HepG2 (cell line): ENCODE data around the gene ATRIP. TPM values are rescaled to one million over a fixed set of nuclear protein-coding genes. Genes with fewer than 3 reads are reported as not detected.

ENCODE experiments used
- ATRX ChIP-seq: sonication (generic); formaldehyde crosslinking; IDR thresholded peaks from 2 replicates; pipeline ENCODE4 v1.4.0; 2020; ENCODE audit warnings: missing genetic modification reagents, borderline replicate concordance
- BCLAF1 ChIP-seq: fragments of 450-650 bp; IDR thresholded peaks from 2 replicates; pipeline ENCODE4 v1.6.1; 2017; ENCODE audit warnings: mild to moderate bottlenecking
- CENPX ChIP-seq: sonication (generic); formaldehyde crosslinking; IDR thresholded peaks from 2 replicates; pipeline ENCODE4 v1.9.0; 2021; ENCODE audit warnings: mild to moderate bottlenecking, missing genetic modification reagents, moderate library complexity
- DNMT3B ChIP-seq: conservative IDR thresholded peaks from 2 replicates; pipeline ENCODE4 v1.6.1; 2016; ENCODE audit warnings: missing biosample characterization, control low read depth
- FOXM1 ChIP-seq: sonication (generic); formaldehyde crosslinking; IDR thresholded peaks from 2 replicates; pipeline ENCODE4 v1.5.0; 2020; ENCODE audit warnings: missing genetic modification reagents
- MLX ChIP-seq: IDR thresholded peaks from 2 replicates; pipeline ENCODE4 v1.6.1; 2016
- NR2F1 ChIP-seq, 2 experiments: fragments of 450-650 bp in 1 of 2; formaldehyde crosslinking in 1 of 2; IDR thresholded peaks; 2 replicates each; pipeline versions ENCODE4 v1.5.0 to v1.6.1; 2016 to 2020; ENCODE audit warnings: mild to moderate bottlenecking in 1 of 2, missing compliant biosample characterization in 1 of 2, missing genetic modification reagents in 1 of 2, moderate library complexity in 1 of 2
- PITX1 ChIP-seq: sonication (generic); formaldehyde crosslinking; IDR thresholded peaks from 2 replicates; pipeline ENCODE4 v1.5.1; 2020; ENCODE audit warnings: mild to moderate bottlenecking, missing genetic modification reagents
- RBFOX2 ChIP-seq: fragments of 200-400 bp; formaldehyde crosslinking; IDR thresholded peaks from 2 replicates; pipeline ENCODE4 v1.6.1; 2017; ENCODE audit warnings: low read depth, mild to moderate bottlenecking, low read length
- ZFP41 ChIP-seq: sonication (generic); formaldehyde crosslinking; IDR thresholded peaks from 2 replicates; pipeline ENCODE4 v1.4.0; 2020; ENCODE audit warnings: mild to moderate bottlenecking, missing genetic modification reagents, borderline replicate concordance
- ZHX1 ChIP-seq: sonication (generic); formaldehyde crosslinking; IDR thresholded peaks from 2 replicates; pipeline ENCODE4 v1.8.1; 2022; ENCODE audit warnings: low read depth, mild to moderate bottlenecking, missing genetic modification reagents
- ZNF234 ChIP-seq: sonication (generic); formaldehyde crosslinking; conservative IDR thresholded peaks from 2 replicates; pipeline ENCODE4 v1.5.1; 2020; ENCODE audit warnings: mild to moderate bottlenecking, missing genetic modification reagents
- ZNF354B ChIP-seq: sonication (generic); formaldehyde crosslinking; IDR thresholded peaks from 2 replicates; pipeline ENCODE4 v1.8.0; 2022; ENCODE audit warnings: mild to moderate bottlenecking, missing genetic modification reagents
- ZNF547 ChIP-seq: sonication (generic); formaldehyde crosslinking; IDR thresholded peaks from 2 replicates; pipeline ENCODE4 v1.5.1; 2020; ENCODE audit warnings: mild to moderate bottlenecking, missing genetic modification reagents
- ZNF747 ChIP-seq: sonication (generic); formaldehyde crosslinking; IDR thresholded peaks from 2 replicates; pipeline ENCODE4 v1.8.1; 2023; ENCODE audit warnings: missing genetic modification reagents, mild to moderate bottlenecking, borderline replicate concordance
- ZNF768 ChIP-seq: sonication (generic); formaldehyde crosslinking; IDR thresholded peaks from 2 replicates; pipeline ENCODE4 v1.4.0; 2020; ENCODE audit warnings: missing genetic modification reagents
- polyA plus RNA-seq, 8 experiments: library from polyadenylated mRNA; depleted of rRNA in 3 of 8; stranded (reverse) in 7 of 8; unstranded in 1 of 8; fragments of >200 nt; fragmentation: Illumina TruSeq in 4 of 8; extraction: Trizol in 4 of 8; gene quantifications; 2 replicates each; pipeline versions ENCODE4 v1.2.1 to v1.2.3, GENCODE V29; 2011 to 2016; ENCODE audit warnings: low read depth in 4 of 8, missing spikeins in 1 of 8, mixed read lengths in 1 of 8; ENCODE audit not compliant: insufficient read depth in 1 of 8
- total RNA-seq, 5 experiments: library from RNA; depleted of rRNA; stranded (reverse); fragments of >200 nt; fragmentation: Illumina TruSeq; extraction: Trizol; gene quantifications; 2 replicates each; pipeline ENCODE4 v1.2.3, GENCODE V29; 2016; ENCODE audit warnings: low read depth in 1 of 5
- TF ChIP-seq, protein P1 (sequence below): sonication (generic); formaldehyde crosslinking; IDR thresholded peaks from 2 replicates; pipeline ENCODE4 v1.8.1; 2023; ENCODE audit warnings: missing genetic modification reagents, mild to moderate bottlenecking, borderline replicate concordance
- TF ChIP-seq, protein P2 (sequence below): sonication (generic); formaldehyde crosslinking; IDR thresholded peaks from 2 replicates; pipeline ENCODE4 v1.5.1; 2020; ENCODE audit warnings: mild to moderate bottlenecking, missing genetic modification reagents, moderate library complexity
- TF ChIP-seq, protein P3 (sequence below): sonication (generic); formaldehyde crosslinking; IDR thresholded peaks from 2 replicates; pipeline ENCODE4 v1.4.0; 2020; ENCODE audit warnings: missing genetic modification reagents, borderline replicate concordance

ATRIP gene
- total and polyA plus RNA-seq, 2 of the 13 experiments (the other 11 are each of a cell fraction or from before 2014, with no cell fraction given): 5.1 to 12.5 TPM

GRCh38 chr3:48429960-48430707, 16.4 kb upstream of the ATRIP start, which contains the start of gene PLXNB1 (continued):
- TF ChIP-seq RBFOX2 (no peak), BCLAF1 (no peak), ZHX1 (no peak), CENPX (CRISPR knock-in tag) (no peak), MLX (CRISPR knock-in tag) (peak; percentile 82), ZNF747 (CRISPR knock-in tag) (peak; percentile 94), DNMT3B (CRISPR knock-in tag) (no peak), ZNF768 (no peak), FOXM1 (CRISPR knock-in tag) (no peak), ZNF547 (0 out of 2 replicates have a peak, but pooled peaks have one; percentile 58), ZNF354B (CRISPR knock-in tag) (no peak), ZNF234 (no peak; the same call in 1 of the 2 replicates), PITX1 (CRISPR knock-in tag) (peak; percentile 98), ZFP41 (CRISPR knock-in tag) (no peak), ATRX (no peak), NR2F1 (CRISPR knock-in tag; IDR thresholded peaks at IDR 0.05) (peak; percentile 32 to 36; a peak in 1 of 4 replicates)
- TF ChIP-seq, protein P1, sequence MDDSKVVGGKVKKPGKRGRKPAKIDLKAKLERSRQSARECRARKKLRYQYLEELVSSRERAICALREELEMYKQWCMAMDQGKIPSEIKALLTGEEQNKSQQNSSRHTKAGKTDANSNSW (CRISPR knock-in tag): peak; percentile 26; the same call in 1 of the 2 replicates
- TF ChIP-seq, protein P2, sequence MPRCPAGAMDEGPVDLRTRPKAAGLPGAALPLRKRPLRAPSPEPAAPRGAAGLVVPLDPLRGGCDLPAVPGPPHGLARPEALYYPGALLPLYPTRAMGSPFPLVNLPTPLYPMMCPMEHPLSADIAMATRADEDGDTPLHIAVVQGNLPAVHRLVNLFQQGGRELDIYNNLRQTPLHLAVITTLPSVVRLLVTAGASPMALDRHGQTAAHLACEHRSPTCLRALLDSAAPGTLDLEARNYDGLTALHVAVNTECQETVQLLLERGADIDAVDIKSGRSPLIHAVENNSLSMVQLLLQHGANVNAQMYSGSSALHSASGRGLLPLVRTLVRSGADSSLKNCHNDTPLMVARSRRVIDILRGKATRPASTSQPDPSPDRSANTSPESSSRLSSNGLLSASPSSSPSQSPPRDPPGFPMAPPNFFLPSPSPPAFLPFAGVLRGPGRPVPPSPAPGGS: peak; percentile 94
- TF ChIP-seq, protein P3, sequence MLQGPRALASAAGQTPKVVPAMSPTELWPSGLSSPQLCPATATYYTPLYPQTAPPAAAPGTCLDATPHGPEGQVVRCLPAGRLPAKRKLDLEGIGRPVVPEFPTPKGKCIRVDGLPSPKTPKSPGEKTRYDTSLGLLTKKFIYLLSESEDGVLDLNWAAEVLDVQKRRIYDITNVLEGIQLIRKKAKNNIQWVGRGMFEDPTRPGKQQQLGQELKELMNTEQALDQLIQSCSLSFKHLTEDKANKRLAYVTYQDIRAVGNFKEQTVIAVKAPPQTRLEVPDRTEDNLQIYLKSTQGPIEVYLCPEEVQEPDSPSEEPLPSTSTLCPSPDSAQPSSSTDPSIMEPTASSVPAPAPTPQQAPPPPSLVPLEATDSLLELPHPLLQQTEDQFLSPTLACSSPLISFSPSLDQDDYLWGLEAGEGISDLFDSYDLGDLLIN (CRISPR knock-in tag): no peak
